ENCODE measurements around the gene P4HA3.

DNA sequence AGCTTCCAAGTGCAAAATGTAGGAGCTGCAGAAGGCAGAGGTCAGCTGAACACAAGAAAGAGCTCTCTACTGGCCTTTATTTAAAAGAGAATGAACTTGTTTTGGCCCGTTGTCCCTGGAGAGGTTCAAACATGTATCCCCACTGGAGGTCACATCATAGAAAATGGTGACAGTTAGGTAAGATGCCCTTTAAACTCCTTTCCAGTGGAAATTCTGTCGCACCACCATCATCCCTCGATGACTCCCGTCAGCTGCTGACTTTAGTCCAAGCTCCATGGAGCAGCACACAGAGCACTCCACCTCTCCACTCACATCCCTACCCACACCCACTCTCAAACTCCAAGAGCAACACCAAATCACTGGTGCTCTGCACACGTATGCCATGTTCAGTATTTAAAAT lies 15.2 kb upstream of the P4HA3 start:
- TF ChIP-seq, protein P1, sequence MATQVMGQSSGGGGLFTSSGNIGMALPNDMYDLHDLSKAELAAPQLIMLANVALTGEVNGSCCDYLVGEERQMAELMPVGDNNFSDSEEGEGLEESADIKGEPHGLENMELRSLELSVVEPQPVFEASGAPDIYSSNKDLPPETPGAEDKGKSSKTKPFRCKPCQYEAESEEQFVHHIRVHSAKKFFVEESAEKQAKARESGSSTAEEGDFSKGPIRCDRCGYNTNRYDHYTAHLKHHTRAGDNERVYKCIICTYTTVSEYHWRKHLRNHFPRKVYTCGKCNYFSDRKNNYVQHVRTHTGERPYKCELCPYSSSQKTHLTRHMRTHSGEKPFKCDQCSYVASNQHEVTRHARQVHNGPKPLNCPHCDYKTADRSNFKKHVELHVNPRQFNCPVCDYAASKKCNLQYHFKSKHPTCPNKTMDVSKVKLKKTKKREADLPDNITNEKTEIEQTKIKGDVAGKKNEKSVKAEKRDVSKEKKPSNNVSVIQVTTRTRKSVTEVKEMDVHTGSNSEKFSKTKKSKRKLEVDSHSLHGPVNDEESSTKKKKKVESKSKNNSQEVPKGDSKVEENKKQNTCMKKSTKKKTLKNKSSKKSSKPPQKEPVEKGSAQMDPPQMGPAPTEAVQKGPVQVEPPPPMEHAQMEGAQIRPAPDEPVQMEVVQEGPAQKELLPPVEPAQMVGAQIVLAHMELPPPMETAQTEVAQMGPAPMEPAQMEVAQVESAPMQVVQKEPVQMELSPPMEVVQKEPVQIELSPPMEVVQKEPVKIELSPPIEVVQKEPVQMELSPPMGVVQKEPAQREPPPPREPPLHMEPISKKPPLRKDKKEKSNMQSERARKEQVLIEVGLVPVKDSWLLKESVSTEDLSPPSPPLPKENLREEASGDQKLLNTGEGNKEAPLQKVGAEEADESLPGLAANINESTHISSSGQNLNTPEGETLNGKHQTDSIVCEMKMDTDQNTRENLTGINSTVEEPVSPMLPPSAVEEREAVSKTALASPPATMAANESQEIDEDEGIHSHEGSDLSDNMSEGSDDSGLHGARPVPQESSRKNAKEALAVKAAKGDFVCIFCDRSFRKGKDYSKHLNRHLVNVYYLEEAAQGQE (IDR thresholded peaks at IDR 0.05): no peak
- TF ChIP-seq, protein P2, sequence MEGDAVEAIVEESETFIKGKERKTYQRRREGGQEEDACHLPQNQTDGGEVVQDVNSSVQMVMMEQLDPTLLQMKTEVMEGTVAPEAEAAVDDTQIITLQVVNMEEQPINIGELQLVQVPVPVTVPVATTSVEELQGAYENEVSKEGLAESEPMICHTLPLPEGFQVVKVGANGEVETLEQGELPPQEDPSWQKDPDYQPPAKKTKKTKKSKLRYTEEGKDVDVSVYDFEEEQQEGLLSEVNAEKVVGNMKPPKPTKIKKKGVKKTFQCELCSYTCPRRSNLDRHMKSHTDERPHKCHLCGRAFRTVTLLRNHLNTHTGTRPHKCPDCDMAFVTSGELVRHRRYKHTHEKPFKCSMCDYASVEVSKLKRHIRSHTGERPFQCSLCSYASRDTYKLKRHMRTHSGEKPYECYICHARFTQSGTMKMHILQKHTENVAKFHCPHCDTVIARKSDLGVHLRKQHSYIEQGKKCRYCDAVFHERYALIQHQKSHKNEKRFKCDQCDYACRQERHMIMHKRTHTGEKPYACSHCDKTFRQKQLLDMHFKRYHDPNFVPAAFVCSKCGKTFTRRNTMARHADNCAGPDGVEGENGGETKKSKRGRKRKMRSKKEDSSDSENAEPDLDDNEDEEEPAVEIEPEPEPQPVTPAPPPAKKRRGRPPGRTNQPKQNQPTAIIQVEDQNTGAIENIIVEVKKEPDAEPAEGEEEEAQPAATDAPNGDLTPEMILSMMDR (IDR thresholded peaks at IDR 0.05; ENCODE audit: low read depth, low read length, missing input control): no peak
- TF ChIP-seq TAF1 (conservative IDR thresholded peaks at IDR 0.05) (no peak), YY1 (IDR thresholded peaks at IDR 0.05) (no peak), HNF4A (conservative IDR thresholded peaks at IDR 0.05) (no peak), HNF4G (IDR thresholded peaks at IDR 0.05) (no peak), GABPA (IDR thresholded peaks at IDR 0.05 in 1 of 2, conservative IDR thresholded peaks at IDR 0.05 in 1 of 2) (no peak), RAD21 (IDR thresholded peaks at IDR 0.05) (no peak), EGR1 (IDR thresholded peaks at IDR 0.05; ENCODE audit: low read depth in 2 of 2) (no peak), RXRA (IDR thresholded peaks at IDR 0.05) (no peak), SP1 (IDR thresholded peaks at IDR 0.05) (no peak), JUND (IDR thresholded peaks at IDR 0.05) (no peak)
- TF ChIP-seq, protein P3, sequence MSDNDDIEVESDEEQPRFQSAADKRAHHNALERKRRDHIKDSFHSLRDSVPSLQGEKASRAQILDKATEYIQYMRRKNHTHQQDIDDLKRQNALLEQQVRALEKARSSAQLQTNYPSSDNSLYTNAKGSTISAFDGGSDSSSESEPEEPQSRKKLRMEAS (IDR thresholded peaks at IDR 0.05): no peak
